ENCODE data around the gene VEGFD. TPM values are rescaled to one million over a fixed set of nuclear protein-coding genes. Genes with fewer than 3 reads are reported as not detected.

The VEGFD gene
- total RNA-seq, result 1 to 10 TPM; 1.7 to 7.4 (median 1.9) TPM

GRCh38 chrX:15384304-15384703, at the start of gene VEGFD:
Gene VEGFD (minus strand): TSS chrX:15384413. CDS start chrX:15383946, 467 bp downstream.
- H3K9me3 ChIP-seq, result no peaks in the 10 kb centered on the region
- intact Hi-C loops (cut with DNase I), result no loop called here
- no peak within 1 kb of the TSS for H3K27ac ChIP-seq
- H3K36me3 ChIP-seq, result no peaks in the 10 kb centered on the region
- TF ChIP-seq POLR2A (IDR thresholded peaks at IDR 0.05), result no peak
- no peaks in the 10 kb centered on the region for H3K4me1 ChIP-seq
- WGBS, 2 donors, result 61 to 64% methylated on average over 2 of the region's 2 CpGs
- H3K27me3 ChIP-seq, result no peaks in the 10 kb centered on the region
- no peak within 1 kb of the TSS for H3K4me3 ChIP-seq (replicated peaks in 1 of 3)
- DNase-seq, result no peak

GRCh38 chrX:15430584-15430983, 46.4 kb upstream of the VEGFD start:
- 59 to 88% methylated on average over 1 of the region's 1 CpG for WGBS, 2 donors
- H3K4me1 ChIP-seq, result no peaks in the 10 kb centered on the region
- H3K36me3 ChIP-seq, result no peaks in the 10 kb centered on the region
- no peak for DNase-seq
- intact Hi-C loops (cut with DNase I), result no loop called here
- no peak overlapping the region for H3K27ac ChIP-seq
- no peaks in the 10 kb centered on the region for H3K27me3 ChIP-seq
- H3K9me3 ChIP-seq, result no peaks in the 10 kb centered on the region
- TF ChIP-seq CTCF (IDR thresholded peaks at IDR 0.05) (no peak), POLR2A (IDR thresholded peaks at IDR 0.05) (no peak)
- no peak overlapping the region for H3K4me3 ChIP-seq (replicated peaks in 1 of 3)

- intact Hi-C loops (cut with DNase I), result no loop called here
- DNase-seq, result no peak
- Histone ChIP-seq H3K27ac (no peak overlapping the region), H3K36me3 (no peaks in the 10 kb centered on the region), H3K4me1 (no peaks in the 10 kb centered on the region), H3K4me3 (replicated peaks in 1 of 3) (no peak overlapping the region), H3K9me3 (no peaks in the 10 kb centered on the region), H3K27me3 (no peaks in the 10 kb centered on the region)
- TF ChIP-seq CTCF (IDR thresholded peaks at IDR 0.05), result no peak
- no peak for TF ChIP-seq POLR2A (IDR thresholded peaks at IDR 0.05)
- WGBS, 2 donors, result 88 to 91% methylated on average over 2 of the region's 2 CpGs
These were observed 45.9 kb upstream of the VEGFD start for GRCh38 chrX:15430076-15430475.

GRCh38 chrX:15425024-15425423, 40.8 kb upstream of the VEGFD start:
- H3K4me3 ChIP-seq (replicated peaks in 1 of 3), result no peak overlapping the region
- H3K27ac ChIP-seq, result no peak overlapping the region
- no peaks in the 10 kb centered on the region for H3K9me3 ChIP-seq
- WGBS, 2 donors, result 76 to 81% methylated on average over 1 of the region's 1 CpG
- no peak for DNase-seq
- H3K36me3 ChIP-seq, result no peaks in the 10 kb centered on the region
- TF ChIP-seq POLR2A (IDR thresholded peaks at IDR 0.05) (no peak), CTCF (IDR thresholded peaks at IDR 0.05) (no peak)
- intact Hi-C loops (cut with DNase I), result no loop called here
- H3K4me1 ChIP-seq, result no peaks in the 10 kb centered on the region
- H3K27me3 ChIP-seq, result no peaks in the 10 kb centered on the region

- Histone ChIP-seq H3K9me3 (no peaks in the 10 kb centered on the region), H3K4me1 (no peaks in the 10 kb centered on the region), H3K4me3 (replicated peaks in 1 of 3) (no peak overlapping the region), H3K27me3 (no peaks in the 10 kb centered on the region), H3K27ac (no peak overlapping the region), H3K36me3 (no peaks in the 10 kb centered on the region)
- WGBS, 2 donors, result 77 to 85% methylated on average over 3 of the region's 3 CpGs
- intact Hi-C loops (cut with DNase I), result no loop called here
- TF ChIP-seq POLR2A (IDR thresholded peaks at IDR 0.05), result no peak
- no peak for TF ChIP-seq CTCF (IDR thresholded peaks at IDR 0.05)
- DNase-seq, result no peak
These were observed 34.5 kb upstream of the VEGFD start for GRCh38 chrX:15418707-15419181.

Measured in thyroid gland (tissue), 4 donors.